Thoracic aorta (tissue), 2 donors: ENCODE data around the gene SCRN2. TPM values are rescaled to one million over a fixed set of nuclear protein-coding genes. Genes with fewer than 3 reads are reported as not detected.

Experiments
- ATAC-seq: fragments of 150-250 bp; one replicate; pipeline ENCODE4 v1.8.0; 2017; ENCODE audit warnings: low read depth; ENCODE audit not compliant: insufficient number of reproducible peaks, low FRiP score
- DNase-seq: peaks from one replicate; pipeline ENCODE4 v3.0.0-alpha.2; 2020; ENCODE audit warnings: low spot score
- H3K27ac ChIP-seq, 2 donors: fragments of 200-600 bp; sonication (generic); 1 replicate in 1 of 2; 2 replicates in 1 of 2; pipeline ENCODE4 v1.5.1; 2016; ENCODE audit warnings: mild to moderate bottlenecking in 2 of 2, moderate library complexity in 2 of 2
- H3K27me3 ChIP-seq: fragments of 200-600 bp; sonication (generic); replicated peaks from 2 replicates; pipeline ENCODE4 v1.6.0; 2016; ENCODE audit warnings: mild to moderate bottlenecking; ENCODE audit not compliant: insufficient read depth
- H3K36me3 ChIP-seq: fragments of 200-600 bp; sonication (generic); one replicate; pipeline ENCODE4 v1.5.1; 2016
- H3K4me1 ChIP-seq, 2 donors: fragments of 200-600 bp; sonication (generic); 1 replicate in 1 of 2; 2 replicates in 1 of 2; pipeline versions ENCODE4 v1.5.1 to v1.6.0; 2016; ENCODE audit warnings: low read depth in 2 of 2, mild to moderate bottlenecking in 1 of 2; ENCODE audit not compliant: control insufficient read depth in 1 of 2
- H3K4me3 ChIP-seq: fragments of 200-600 bp; sonication (generic); 2 replicates; pipeline ENCODE4 v1.5.1; 2016; ENCODE audit warnings: mild to moderate bottlenecking
- H3K9me3 ChIP-seq: fragments of 200-600 bp; sonication (generic); 2 replicates; pipeline ENCODE4 v1.5.1; 2016
- total RNA-seq, 2 donors: library from RNA; depleted of rRNA; stranded (reverse); fragments of >200 nt; gene quantifications; one replicate each; pipeline versions ENCODE4 v1.1.0 to v1.2.3, GENCODE V29; 2016
- TF ChIP-seq, protein P1 (sequence below): fragments of 200-600 bp; sonication (generic); IDR thresholded peaks from one replicate; pipeline ENCODE4 v1.5.1; 2019; ENCODE audit warnings: antibody characterized with exemption

Gene SCRN2
- total RNA-seq, 2 donors from 2014 or later = 22.9 to 29.3 TPM

- Histone ChIP-seq H3K4me3 (no peak overlapping the region), H3K4me1 (no peaks in the 10 kb centered on the region), H3K27me3 (peaks cover 8% of the 10 kb centered on the region), H3K9me3 (no peaks in the 10 kb centered on the region), H3K36me3 (no peaks in the 10 kb centered on the region), H3K27ac (no peak overlapping the region)
- DNase-seq (no peak), ATAC-seq (no peak)
- TF ChIP-seq, protein P1, sequence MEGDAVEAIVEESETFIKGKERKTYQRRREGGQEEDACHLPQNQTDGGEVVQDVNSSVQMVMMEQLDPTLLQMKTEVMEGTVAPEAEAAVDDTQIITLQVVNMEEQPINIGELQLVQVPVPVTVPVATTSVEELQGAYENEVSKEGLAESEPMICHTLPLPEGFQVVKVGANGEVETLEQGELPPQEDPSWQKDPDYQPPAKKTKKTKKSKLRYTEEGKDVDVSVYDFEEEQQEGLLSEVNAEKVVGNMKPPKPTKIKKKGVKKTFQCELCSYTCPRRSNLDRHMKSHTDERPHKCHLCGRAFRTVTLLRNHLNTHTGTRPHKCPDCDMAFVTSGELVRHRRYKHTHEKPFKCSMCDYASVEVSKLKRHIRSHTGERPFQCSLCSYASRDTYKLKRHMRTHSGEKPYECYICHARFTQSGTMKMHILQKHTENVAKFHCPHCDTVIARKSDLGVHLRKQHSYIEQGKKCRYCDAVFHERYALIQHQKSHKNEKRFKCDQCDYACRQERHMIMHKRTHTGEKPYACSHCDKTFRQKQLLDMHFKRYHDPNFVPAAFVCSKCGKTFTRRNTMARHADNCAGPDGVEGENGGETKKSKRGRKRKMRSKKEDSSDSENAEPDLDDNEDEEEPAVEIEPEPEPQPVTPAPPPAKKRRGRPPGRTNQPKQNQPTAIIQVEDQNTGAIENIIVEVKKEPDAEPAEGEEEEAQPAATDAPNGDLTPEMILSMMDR = no peak
Observed at GRCh38 chr17:47873200-47874090, 32.4 kb upstream of the SCRN2 start.

DNA sequence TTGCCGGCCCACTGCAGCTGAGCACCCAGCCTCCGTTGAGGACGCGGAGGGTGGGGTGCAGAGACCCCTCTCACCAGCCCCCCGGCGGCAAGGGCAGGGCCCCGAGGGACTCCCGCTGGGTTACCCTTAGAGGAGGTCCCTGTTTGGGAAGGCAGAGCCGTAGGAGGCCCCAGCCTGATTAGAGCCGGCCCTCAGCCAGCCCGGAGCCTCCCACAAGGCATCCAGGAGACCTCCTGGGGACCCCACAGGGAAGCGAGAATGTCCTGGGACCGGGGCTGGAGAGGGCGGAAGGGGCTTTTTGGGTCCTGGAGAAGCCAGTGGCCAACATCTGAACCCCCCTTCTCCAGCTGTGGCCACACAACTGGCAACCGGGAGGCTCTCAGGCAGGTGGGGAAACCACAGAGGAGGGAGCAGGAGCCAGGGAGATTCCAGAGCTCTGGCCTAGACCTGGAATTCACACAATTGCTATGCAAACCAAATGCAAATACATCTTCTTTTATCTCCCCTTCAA lies 31.6 kb upstream of the SCRN2 start:
- H3K9me3 ChIP-seq = no peaks in the 10 kb centered on the region
- no peaks in the 10 kb centered on the region for H3K4me1 ChIP-seq
- peaks cover 8% of the 10 kb centered on the region for H3K27me3 ChIP-seq
- H3K36me3 ChIP-seq = no peaks in the 10 kb centered on the region
- H3K4me3 ChIP-seq = no peak overlapping the region
- H3K27ac ChIP-seq = no peak overlapping the region
- no peak for ATAC-seq
- no peak for DNase-seq
- TF ChIP-seq, protein P1 = no peak

GRCh38 chr17:47872019-47872650 lies 31.1 kb upstream of the SCRN2 start:
- TF ChIP-seq, protein P1 = no peak
- H3K36me3 ChIP-seq = no peaks in the 10 kb centered on the region
- no peak overlapping the region for H3K27ac ChIP-seq
- peaks cover 8% of the 10 kb centered on the region for H3K27me3 ChIP-seq
- no peaks in the 10 kb centered on the region for H3K9me3 ChIP-seq
- DNase-seq = no peak
- no peaks in the 10 kb centered on the region for H3K4me1 ChIP-seq
- no peak for ATAC-seq
- no peak overlapping the region for H3K4me3 ChIP-seq

DNA sequence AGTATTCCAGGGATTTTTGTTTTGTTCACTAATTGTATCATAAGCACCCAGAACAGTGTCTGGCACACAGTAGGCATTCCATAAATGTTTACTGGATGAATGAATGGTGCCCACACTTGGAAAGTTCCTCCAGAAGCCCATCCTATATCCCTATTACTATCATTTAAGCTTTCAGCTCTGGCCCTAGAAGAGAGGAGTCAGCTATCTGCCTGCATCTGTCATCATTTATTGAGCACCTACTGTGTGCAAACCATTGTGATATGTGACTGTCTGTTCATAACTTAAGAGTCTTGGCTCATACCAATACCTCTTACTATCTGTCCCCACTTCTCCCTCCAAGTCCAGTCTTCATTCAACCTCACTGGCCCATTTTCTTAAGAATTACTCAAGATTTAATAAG lies 30.0 kb upstream of the SCRN2 start:
- TF ChIP-seq, protein P1 = no peak
- no peaks in the 10 kb centered on the region for H3K9me3 ChIP-seq
- no peaks in the 10 kb centered on the region for H3K36me3 ChIP-seq
- no peak for DNase-seq
- no peaks in the 10 kb centered on the region for H3K4me1 ChIP-seq
- H3K27ac ChIP-seq = no peak overlapping the region
- H3K27me3 ChIP-seq = peaks cover 8% of the 10 kb centered on the region
- H3K4me3 ChIP-seq = no peak overlapping the region
- no peak for ATAC-seq

GRCh38 chr17:47870056-47870455 lies 29.0 kb upstream of the SCRN2 start:
- TF ChIP-seq, protein P1 = no peak
- H3K27me3 ChIP-seq = peaks cover 8% of the 10 kb centered on the region
- no peak for ATAC-seq

More at GRCh38 chr17:47870056-47870455, 29.0 kb upstream of the SCRN2 start:
- Histone ChIP-seq H3K27ac (no peak overlapping the region), H3K4me1 (no peaks in the 10 kb centered on the region), H3K36me3 (no peaks in the 10 kb centered on the region), H3K9me3 (no peaks in the 10 kb centered on the region), H3K4me3 (no peak overlapping the region)
- no peak for DNase-seq
